ENCODE data around the gene SLX9.
A peak's percentile ranks its signal among the peaks of the same experiment; 100 is the strongest.

Gene SLX9

GRCh38 chr21:44903689-44904088, 36.1 kb upstream of the SLX9 start:
- H3K4me1 ChIP-seq (ENCODE audit: control insufficient read depth, insufficient read depth, low read length): no peaks in the 10 kb centered on the region
- no peak overlapping the region for H3K9ac ChIP-seq (ENCODE audit: low read depth, low read length)
- H3K4me2 ChIP-seq (ENCODE audit: low read length): no peak overlapping the region
- no peaks in the 10 kb centered on the region for H3K9me3 ChIP-seq (replicated peaks; ENCODE audit: low read length)
- H3K4me3 ChIP-seq (ENCODE audit: low read length): no peak overlapping the region
- peaks cover 14% of the 10 kb centered on the region for H3K27me3 ChIP-seq (ENCODE audit: control insufficient read depth, insufficient read depth, low read length)
- no peaks in the 10 kb centered on the region for H3K36me3 ChIP-seq (ENCODE audit: insufficient read depth, low read length)

- H3K4me3 ChIP-seq (ENCODE audit: low read length): no peak overlapping the region
- no peaks in the 10 kb centered on the region for H3K36me3 ChIP-seq (ENCODE audit: insufficient read depth, low read length)
- no peak overlapping the region for H3K4me2 ChIP-seq (ENCODE audit: low read length)
- no peak overlapping the region for H3K9ac ChIP-seq (ENCODE audit: low read depth, low read length)
- no peaks in the 10 kb centered on the region for H3K4me1 ChIP-seq (ENCODE audit: control insufficient read depth, insufficient read depth, low read length)
- H3K27me3 ChIP-seq (ENCODE audit: control insufficient read depth, insufficient read depth, low read length): peaks cover 17% of the 10 kb centered on the region
- no peaks in the 10 kb centered on the region for H3K9me3 ChIP-seq (replicated peaks; ENCODE audit: low read length)
Observed at GRCh38 chr21:44904141-44904923, 35.5 kb upstream of the SLX9 start.

GRCh38 chr21:44905016-44905727, 34.7 kb upstream of the SLX9 start:
- Histone ChIP-seq H3K36me3 (ENCODE audit: insufficient read depth, low read length) (no peaks in the 10 kb centered on the region), H3K4me1 (ENCODE audit: control insufficient read depth, insufficient read depth, low read length) (no peaks in the 10 kb centered on the region), H3K4me2 (ENCODE audit: low read length) (no peak overlapping the region), H3K27me3 (ENCODE audit: control insufficient read depth, insufficient read depth, low read length) (peaks cover 22% of the 10 kb centered on the region), H3K9me3 (replicated peaks; ENCODE audit: low read length) (no peaks in the 10 kb centered on the region), H3K4me3 (ENCODE audit: low read length) (no peak overlapping the region), H3K9ac (ENCODE audit: low read depth, low read length) (no peak overlapping the region)

GRCh38 chr21:44905728-44906090, 34.1 kb upstream of the SLX9 start:
- H3K4me3 ChIP-seq (ENCODE audit: low read length): no peak overlapping the region
- no peaks in the 10 kb centered on the region for H3K9me3 ChIP-seq (replicated peaks; ENCODE audit: low read length)
- H3K4me1 ChIP-seq (ENCODE audit: control insufficient read depth, insufficient read depth, low read length): no peaks in the 10 kb centered on the region
- H3K4me2 ChIP-seq (ENCODE audit: low read length): no peak overlapping the region
- H3K36me3 ChIP-seq (ENCODE audit: insufficient read depth, low read length): no peaks in the 10 kb centered on the region
- H3K27me3 ChIP-seq (ENCODE audit: control insufficient read depth, insufficient read depth, low read length): peaks cover 22% of the 10 kb centered on the region
- H3K9ac ChIP-seq (ENCODE audit: low read depth, low read length): no peak overlapping the region

- Histone ChIP-seq H3K9me3 (replicated peaks; ENCODE audit: low read length) (no peaks in the 10 kb centered on the region), H3K4me3 (ENCODE audit: low read length) (no peak overlapping the region), H3K9ac (ENCODE audit: low read depth, low read length) (no peak overlapping the region), H3K4me1 (ENCODE audit: control insufficient read depth, insufficient read depth, low read length) (peaks cover 9% of the 10 kb centered on the region), H3K4me2 (ENCODE audit: low read length) (no peak overlapping the region), H3K27me3 (ENCODE audit: control insufficient read depth, insufficient read depth, low read length) (peaks cover 22% of the 10 kb centered on the region), H3K36me3 (ENCODE audit: insufficient read depth, low read length) (no peaks in the 10 kb centered on the region)
Observed at GRCh38 chr21:44907225-44907965, 32.4 kb upstream of the SLX9 start.

- Histone ChIP-seq H3K4me1 (ENCODE audit: control insufficient read depth, insufficient read depth, low read length) (peaks cover 9% of the 10 kb centered on the region), H3K9ac (ENCODE audit: low read depth, low read length) (no peak overlapping the region), H3K4me3 (ENCODE audit: low read length) (no peak overlapping the region)
Observed at GRCh38 chr21:44907966-44908895, 31.6 kb upstream of the SLX9 start.

GRCh38 chr21:44908908-44909307, 30.9 kb upstream of the SLX9 start:
- Histone ChIP-seq H3K27me3 (ENCODE audit: control insufficient read depth, insufficient read depth, low read length) (peaks cover 22% of the 10 kb centered on the region), H3K4me2 (ENCODE audit: low read length) (no peak overlapping the region), H3K36me3 (ENCODE audit: insufficient read depth, low read length) (no peaks in the 10 kb centered on the region), H3K9ac (ENCODE audit: low read depth, low read length) (no peak overlapping the region), H3K4me1 (ENCODE audit: control insufficient read depth, insufficient read depth, low read length) (peaks cover 9% of the 10 kb centered on the region), H3K9me3 (replicated peaks; ENCODE audit: low read length) (no peaks in the 10 kb centered on the region), H3K4me3 (ENCODE audit: low read length) (no peak overlapping the region)

More at GRCh38 chr21:44907966-44908895, 31.6 kb upstream of the SLX9 start:
- Histone ChIP-seq H3K4me2 (ENCODE audit: low read length) (no peak overlapping the region), H3K27me3 (ENCODE audit: control insufficient read depth, insufficient read depth, low read length) (peaks cover 22% of the 10 kb centered on the region), H3K36me3 (ENCODE audit: insufficient read depth, low read length) (no peaks in the 10 kb centered on the region), H3K9me3 (replicated peaks; ENCODE audit: low read length) (no peaks in the 10 kb centered on the region)

GRCh38 chr21:44909719-44910118, 30.1 kb upstream of the SLX9 start:
- no peaks in the 10 kb centered on the region for H3K36me3 ChIP-seq (ENCODE audit: insufficient read depth, low read length)
- H3K9me3 ChIP-seq (replicated peaks; ENCODE audit: low read length): no peaks in the 10 kb centered on the region
- H3K4me2 ChIP-seq (ENCODE audit: low read length): no peak overlapping the region
- peaks cover 22% of the 10 kb centered on the region for H3K27me3 ChIP-seq (ENCODE audit: control insufficient read depth, insufficient read depth, low read length)
- H3K4me3 ChIP-seq (ENCODE audit: low read length): no peak overlapping the region
- H3K4me1 ChIP-seq (ENCODE audit: control insufficient read depth, insufficient read depth, low read length): peaks cover 9% of the 10 kb centered on the region
- no peak overlapping the region for H3K9ac ChIP-seq (ENCODE audit: low read depth, low read length)

- H3K4me2 ChIP-seq (ENCODE audit: low read length): no peak overlapping the region
- H3K4me1 ChIP-seq (ENCODE audit: control insufficient read depth, insufficient read depth, low read length): peaks cover 9% of the 10 kb centered on the region
- H3K36me3 ChIP-seq (ENCODE audit: insufficient read depth, low read length): no peaks in the 10 kb centered on the region
- no peak overlapping the region for H3K9ac ChIP-seq (ENCODE audit: low read depth, low read length)
- H3K9me3 ChIP-seq (replicated peaks; ENCODE audit: low read length): no peaks in the 10 kb centered on the region
- peaks cover 22% of the 10 kb centered on the region for H3K27me3 ChIP-seq (ENCODE audit: control insufficient read depth, insufficient read depth, low read length)
- H3K4me3 ChIP-seq (ENCODE audit: low read length): no peak overlapping the region
Observed at GRCh38 chr21:44910229-44911067, 29.4 kb upstream of the SLX9 start.

- peaks cover 9% of the 10 kb centered on the region for H3K4me1 ChIP-seq (ENCODE audit: control insufficient read depth, insufficient read depth, low read length)
- H3K27me3 ChIP-seq (ENCODE audit: control insufficient read depth, insufficient read depth, low read length): peaks cover 22% of the 10 kb centered on the region
- no peaks in the 10 kb centered on the region for H3K9me3 ChIP-seq (replicated peaks; ENCODE audit: low read length)
- peak overlapping the region; percentile 0 for H3K9ac ChIP-seq (ENCODE audit: low read depth, low read length)
- H3K4me2 ChIP-seq (ENCODE audit: low read length): no peak overlapping the region
- no peaks in the 10 kb centered on the region for H3K36me3 ChIP-seq (ENCODE audit: insufficient read depth, low read length)
- no peak overlapping the region for H3K4me3 ChIP-seq (ENCODE audit: low read length)
Observed at GRCh38 chr21:44911068-44911383, 28.8 kb upstream of the SLX9 start.
